ENCODE measurements around the gene TPM3.

TPM3 gene

DNA sequence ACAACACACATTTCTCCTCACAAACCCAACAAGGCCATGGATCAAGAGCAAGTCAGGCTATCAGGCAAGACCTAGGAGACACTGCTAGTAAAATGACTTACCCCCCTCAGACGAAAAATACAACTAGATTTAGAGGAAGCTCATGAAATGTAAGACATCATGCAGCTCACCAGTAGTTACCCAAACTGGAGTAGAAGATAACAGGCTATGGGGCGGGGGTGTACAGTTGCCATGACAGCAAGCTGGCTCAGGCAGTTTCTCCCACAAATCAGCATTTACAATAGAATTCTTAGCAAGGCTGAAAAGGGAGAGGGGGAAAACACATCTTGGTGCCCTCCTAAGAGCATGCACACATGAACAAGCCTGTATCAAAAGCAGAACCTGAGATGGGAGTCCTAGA, 13.9 kb downstream of the TPM3 start:
- peaks cover 76% of the 10 kb centered on the region for H3K4me1 Mint-ChIP-seq
- peak overlapping the region; percentile 44 for H3K27ac Mint-ChIP-seq (ENCODE audit: low read depth)
- no peaks in the 10 kb centered on the region for H3K27me3 Mint-ChIP-seq
- peak overlapping the region; percentile 96 for H3K4me3 Mint-ChIP-seq
- DNase-seq (ENCODE audit: low spot score in 2 of 2) (no peak), ATAC-seq (replicated peaks; ENCODE audit: extremely low read depth, poor library complexity, severe bottlenecking) (no peak)
- peaks cover 60% of the 10 kb centered on the region for H3K36me3 Mint-ChIP-seq (ENCODE audit: insufficient read depth)
- H3K9me3 Mint-ChIP-seq, result no peaks in the 10 kb centered on the region

DNA sequence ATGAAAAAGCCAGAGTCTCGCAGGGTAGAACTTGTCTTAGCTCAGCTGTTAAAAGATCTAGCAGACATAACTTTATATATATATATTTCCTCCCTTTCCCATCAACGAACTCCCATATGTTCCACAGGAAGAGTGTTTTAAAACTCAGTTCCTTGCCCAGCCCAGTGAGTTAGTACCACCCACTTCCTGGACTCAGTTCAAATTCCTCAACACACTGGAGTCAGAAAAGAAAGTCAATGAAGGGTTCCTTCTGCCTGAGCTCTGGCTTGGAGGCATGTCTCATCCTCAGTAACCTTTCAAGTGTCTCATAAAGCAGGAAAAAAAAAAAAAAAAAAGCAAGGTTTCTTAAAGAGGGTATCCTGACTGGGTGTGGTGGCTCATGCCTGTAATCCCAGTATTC, 15.6 kb downstream of the TPM3 start:
- ATAC-seq (replicated peaks; ENCODE audit: extremely low read depth, poor library complexity, severe bottlenecking) (no peak), DNase-seq (ENCODE audit: low spot score in 2 of 2) (no peak)
- Mint-ChIP-seq H3K4me3 (peak overlapping the region; percentile 37), H3K9me3 (no peaks in the 10 kb centered on the region), H3K27me3 (no peaks in the 10 kb centered on the region), H3K4me1 (peaks cover 73% of the 10 kb centered on the region), H3K27ac (ENCODE audit: low read depth) (peak overlapping the region; percentile 44), H3K36me3 (ENCODE audit: insufficient read depth) (peaks cover 61% of the 10 kb centered on the region)

DNA sequence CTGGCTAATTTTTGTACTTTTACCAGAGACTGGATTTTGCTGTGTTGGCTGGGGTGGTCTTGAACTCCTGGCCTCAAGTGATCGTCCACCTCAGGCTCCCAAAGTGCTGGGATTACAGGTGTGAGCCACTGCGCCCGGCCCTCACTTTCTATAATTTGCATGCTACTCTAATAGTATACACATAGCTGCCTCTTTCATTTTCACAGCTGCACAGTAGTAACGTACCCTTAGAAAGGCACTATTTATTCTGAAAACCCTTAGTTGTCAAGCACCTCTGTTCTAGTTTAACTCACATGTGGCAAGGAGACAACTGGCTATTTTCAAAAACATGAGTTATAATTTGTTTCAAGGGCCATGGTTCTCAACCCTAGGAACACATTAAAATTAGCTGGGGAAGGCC, 17.2 kb downstream of the TPM3 start:
- Mint-ChIP-seq H3K27me3 (no peaks in the 10 kb centered on the region), H3K27ac (ENCODE audit: low read depth) (no peak overlapping the region), H3K36me3 (ENCODE audit: insufficient read depth) (peaks cover 71% of the 10 kb centered on the region)

GRCh38 chr1:154171880-154172279, 20.0 kb downstream of the TPM3 start:
- Mint-ChIP-seq H3K4me1 (peaks cover 49% of the 10 kb centered on the region), H3K4me3 (no peak overlapping the region), H3K27ac (ENCODE audit: low read depth) (no peak overlapping the region), H3K27me3 (no peaks in the 10 kb centered on the region), H3K9me3 (no peaks in the 10 kb centered on the region), H3K36me3 (ENCODE audit: insufficient read depth) (peaks cover 86% of the 10 kb centered on the region)
- ATAC-seq (replicated peaks; ENCODE audit: extremely low read depth, poor library complexity, severe bottlenecking) (no peak), DNase-seq (ENCODE audit: low spot score in 2 of 2) (no peak)

More for the DNA sequence above, 17.2 kb downstream of the TPM3 start:
- ATAC-seq (replicated peaks; ENCODE audit: extremely low read depth, poor library complexity, severe bottlenecking) (no peak), DNase-seq (ENCODE audit: low spot score in 2 of 2) (no peak)
- Mint-ChIP-seq H3K9me3 (no peaks in the 10 kb centered on the region), H3K4me3 (no peak overlapping the region), H3K4me1 (peaks cover 70% of the 10 kb centered on the region)

DNA sequence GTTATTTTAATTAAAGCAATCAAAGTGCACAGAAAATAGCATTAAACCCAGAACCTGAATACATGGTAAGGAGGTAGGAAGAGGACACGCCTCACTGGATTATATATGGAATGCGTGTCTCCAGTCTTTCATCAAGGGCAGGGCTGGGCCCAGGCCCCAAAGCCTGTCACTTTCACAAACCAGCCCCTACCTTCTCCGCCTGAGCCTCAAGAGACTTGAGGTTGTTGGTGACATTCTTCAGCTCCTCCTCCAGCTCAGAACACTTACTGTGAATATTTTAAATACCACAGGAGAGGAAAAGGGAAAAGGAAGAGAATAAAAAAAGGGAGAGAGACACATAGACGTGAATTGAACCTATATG, 20.7 kb downstream of the TPM3 start:
- Mint-ChIP-seq H3K4me1 (peaks cover 43% of the 10 kb centered on the region), H3K9me3 (no peaks in the 10 kb centered on the region), H3K36me3 (ENCODE audit: insufficient read depth) (peaks cover 87% of the 10 kb centered on the region), H3K4me3 (no peak overlapping the region), H3K27me3 (no peaks in the 10 kb centered on the region), H3K27ac (ENCODE audit: low read depth) (peak overlapping the region; percentile 75)
- DNase-seq (ENCODE audit: low spot score in 2 of 2) (no peak), ATAC-seq (replicated peaks; ENCODE audit: extremely low read depth, poor library complexity, severe bottlenecking) (no peak)

GRCh38 chr1:154170547-154171222, 21.2 kb downstream of the TPM3 start:
- H3K4me3 Mint-ChIP-seq, result no peak overlapping the region
- peaks cover 88% of the 10 kb centered on the region for H3K36me3 Mint-ChIP-seq (ENCODE audit: insufficient read depth)
- peaks cover 43% of the 10 kb centered on the region for H3K4me1 Mint-ChIP-seq
- DNase-seq (ENCODE audit: low spot score in 2 of 2) (no peak), ATAC-seq (replicated peaks; ENCODE audit: extremely low read depth, poor library complexity, severe bottlenecking) (peak; percentile 14)
- no peaks in the 10 kb centered on the region for H3K27me3 Mint-ChIP-seq
- H3K9me3 Mint-ChIP-seq, result no peaks in the 10 kb centered on the region
- H3K27ac Mint-ChIP-seq (ENCODE audit: low read depth), result peak overlapping the region; percentile 75

GRCh38 chr1:154167461-154167860, 24.4 kb downstream of the TPM3 start:
- Mint-ChIP-seq H3K36me3 (ENCODE audit: insufficient read depth) (peaks cover 95% of the 10 kb centered on the region), H3K9me3 (no peaks in the 10 kb centered on the region), H3K27me3 (no peaks in the 10 kb centered on the region), H3K27ac (ENCODE audit: low read depth) (peak overlapping the region; percentile 64), H3K4me3 (no peak overlapping the region), H3K4me1 (peaks cover 53% of the 10 kb centered on the region)
- DNase-seq (ENCODE audit: low spot score in 2 of 2) (no peak), ATAC-seq (replicated peaks; ENCODE audit: extremely low read depth, poor library complexity, severe bottlenecking) (no peak)

- ATAC-seq (replicated peaks; ENCODE audit: extremely low read depth, poor library complexity, severe bottlenecking), result no peak
- Mint-ChIP-seq H3K27me3 (no peaks in the 10 kb centered on the region), H3K9me3 (no peaks in the 10 kb centered on the region), H3K4me3 (no peak overlapping the region), H3K4me1 (peaks cover 44% of the 10 kb centered on the region), H3K36me3 (ENCODE audit: insufficient read depth) (peaks cover 93% of the 10 kb centered on the region), H3K27ac (ENCODE audit: low read depth) (no peak overlapping the region)
- DNase-seq (ENCODE audit: low spot score in 2 of 2), result no peak
Observed at GRCh38 chr1:154166207-154166606, 25.7 kb downstream of the TPM3 start.

DNA sequence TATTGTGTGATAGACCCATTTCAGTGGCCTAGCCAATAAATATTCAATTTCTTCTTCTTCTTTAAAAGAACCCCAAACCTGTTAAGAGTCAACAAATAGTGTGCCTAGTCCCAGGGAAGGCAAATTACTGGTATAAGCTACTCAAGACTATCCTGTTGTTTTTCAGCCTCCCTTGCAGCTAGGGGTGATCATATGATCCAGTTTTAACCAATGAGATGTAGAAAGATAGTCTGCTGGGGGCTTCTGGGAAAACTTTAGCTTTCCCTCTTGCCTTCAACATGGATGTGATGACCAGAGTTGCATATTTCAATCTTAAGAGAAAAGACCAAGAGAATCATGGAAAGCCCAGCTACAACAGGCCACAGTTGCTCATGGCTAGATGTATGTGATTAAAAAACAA, 32.3 kb downstream of the TPM3 start:
- Mint-ChIP-seq H3K27ac (ENCODE audit: low read depth) (peak overlapping the region; percentile 96), H3K4me1 (peaks cover 56% of the 10 kb centered on the region), H3K27me3 (no peaks in the 10 kb centered on the region), H3K4me3 (no peak overlapping the region), H3K36me3 (ENCODE audit: insufficient read depth) (peaks cover 75% of the 10 kb centered on the region), H3K9me3 (no peaks in the 10 kb centered on the region)
- no peak for DNase-seq (ENCODE audit: low spot score in 2 of 2)
- no peak for ATAC-seq (replicated peaks; ENCODE audit: extremely low read depth, poor library complexity, severe bottlenecking)

GRCh38 chr1:154158307-154159125, 33.4 kb downstream of the TPM3 start:
- peak overlapping the region; percentile 81 for H3K4me3 Mint-ChIP-seq
- ATAC-seq (replicated peaks; ENCODE audit: extremely low read depth, poor library complexity, severe bottlenecking), result peak; percentile 4

DNA sequence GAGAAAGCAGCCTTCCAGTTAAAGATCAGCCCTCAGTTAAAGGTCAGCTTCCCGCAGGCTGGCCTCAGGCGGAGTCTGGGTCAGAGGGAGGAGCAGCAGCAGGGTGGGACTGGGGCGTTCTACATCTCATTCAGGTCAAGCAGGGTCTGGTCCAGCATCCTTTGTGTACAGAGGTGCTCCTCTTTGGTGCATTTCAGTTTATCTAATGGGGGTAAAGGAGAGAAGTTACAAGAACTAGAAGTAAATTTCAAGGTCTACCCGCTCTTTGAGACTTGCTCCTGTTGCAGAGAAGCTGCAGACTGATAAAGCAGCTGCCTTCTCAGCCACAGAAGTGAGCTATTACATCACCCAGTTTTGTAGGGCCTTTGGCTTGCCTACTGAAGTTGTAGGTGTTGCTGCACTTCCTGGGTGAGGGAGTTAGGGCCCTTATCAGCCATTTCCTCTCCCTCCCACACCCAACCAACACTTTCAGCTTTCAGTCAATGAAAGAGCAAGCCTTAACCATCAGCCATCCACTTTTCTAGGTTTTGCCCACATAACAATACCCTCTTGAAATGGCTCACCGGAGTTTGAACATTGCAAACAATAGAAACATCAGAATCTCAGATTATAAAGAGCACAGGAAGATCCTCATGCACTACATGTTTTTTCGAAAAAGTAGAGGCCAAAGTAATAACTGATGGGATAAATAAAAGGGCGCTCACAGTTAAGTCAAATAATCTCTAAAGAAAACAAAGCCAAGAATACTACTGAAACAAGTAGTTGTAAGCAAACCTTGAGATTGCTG, 34.2 kb downstream of the TPM3 start:
- peak; percentile 31 to 74 for DNase-seq (ENCODE audit: low spot score in 2 of 2)
- ATAC-seq (replicated peaks; ENCODE audit: extremely low read depth, poor library complexity, severe bottlenecking), result peak; percentile 99
- peaks cover 47% of the 10 kb centered on the region for H3K4me1 Mint-ChIP-seq
- peaks cover 60% of the 10 kb centered on the region for H3K36me3 Mint-ChIP-seq (ENCODE audit: insufficient read depth)
- no peaks in the 10 kb centered on the region for H3K9me3 Mint-ChIP-seq
- H3K27me3 Mint-ChIP-seq, result no peaks in the 10 kb centered on the region
- peak overlapping the region; percentile 96 for H3K27ac Mint-ChIP-seq (ENCODE audit: low read depth)
- peak overlapping the region; percentile 81 for H3K4me3 Mint-ChIP-seq

More at GRCh38 chr1:154158307-154159125, 33.4 kb downstream of the TPM3 start:
- H3K27ac Mint-ChIP-seq (ENCODE audit: low read depth), result peak overlapping the region; percentile 96
- H3K9me3 Mint-ChIP-seq, result no peaks in the 10 kb centered on the region
- no peak for DNase-seq (ENCODE audit: low spot score in 2 of 2)
- H3K36me3 Mint-ChIP-seq (ENCODE audit: insufficient read depth), result peaks cover 67% of the 10 kb centered on the region
- no peaks in the 10 kb centered on the region for H3K27me3 Mint-ChIP-seq
- peaks cover 55% of the 10 kb centered on the region for H3K4me1 Mint-ChIP-seq

- peak overlapping the region; percentile 98 for H3K27ac Mint-ChIP-seq (ENCODE audit: low read depth)
- peaks cover 46% of the 10 kb centered on the region for H3K4me1 Mint-ChIP-seq
- H3K4me3 Mint-ChIP-seq, result peak overlapping the region; percentile 71
- no peaks in the 10 kb centered on the region for H3K9me3 Mint-ChIP-seq
- ATAC-seq (replicated peaks; ENCODE audit: extremely low read depth, poor library complexity, severe bottlenecking) (no peak), DNase-seq (ENCODE audit: low spot score in 2 of 2) (no peak)
- H3K36me3 Mint-ChIP-seq (ENCODE audit: insufficient read depth), result peaks cover 41% of the 10 kb centered on the region
- no peaks in the 10 kb centered on the region for H3K27me3 Mint-ChIP-seq
Observed at GRCh38 chr1:154155251-154155650, 36.6 kb downstream of the TPM3 start.

Measured in central memory CD8-positive, alpha-beta T cell (primary cell).